K562 treated with DMSO at 1 percent for 12 hours (cell line): ENCODE data around the gene USP28. TPM values are rescaled to one million over a fixed set of nuclear protein-coding genes. Genes with fewer than 3 reads are reported as not detected.

Experiments
- total RNA-seq: library from RNA; unstranded; fragments of 300-600 nt; gene quantifications from 2 replicates; pipeline ENCODE4 v1.2.3, GENCODE V29; 2022; ENCODE audit not compliant: insufficient read depth

Gene USP28
- total RNA-seq, result 8.2 and 15.8 TPM in 2 replicates

DNA sequence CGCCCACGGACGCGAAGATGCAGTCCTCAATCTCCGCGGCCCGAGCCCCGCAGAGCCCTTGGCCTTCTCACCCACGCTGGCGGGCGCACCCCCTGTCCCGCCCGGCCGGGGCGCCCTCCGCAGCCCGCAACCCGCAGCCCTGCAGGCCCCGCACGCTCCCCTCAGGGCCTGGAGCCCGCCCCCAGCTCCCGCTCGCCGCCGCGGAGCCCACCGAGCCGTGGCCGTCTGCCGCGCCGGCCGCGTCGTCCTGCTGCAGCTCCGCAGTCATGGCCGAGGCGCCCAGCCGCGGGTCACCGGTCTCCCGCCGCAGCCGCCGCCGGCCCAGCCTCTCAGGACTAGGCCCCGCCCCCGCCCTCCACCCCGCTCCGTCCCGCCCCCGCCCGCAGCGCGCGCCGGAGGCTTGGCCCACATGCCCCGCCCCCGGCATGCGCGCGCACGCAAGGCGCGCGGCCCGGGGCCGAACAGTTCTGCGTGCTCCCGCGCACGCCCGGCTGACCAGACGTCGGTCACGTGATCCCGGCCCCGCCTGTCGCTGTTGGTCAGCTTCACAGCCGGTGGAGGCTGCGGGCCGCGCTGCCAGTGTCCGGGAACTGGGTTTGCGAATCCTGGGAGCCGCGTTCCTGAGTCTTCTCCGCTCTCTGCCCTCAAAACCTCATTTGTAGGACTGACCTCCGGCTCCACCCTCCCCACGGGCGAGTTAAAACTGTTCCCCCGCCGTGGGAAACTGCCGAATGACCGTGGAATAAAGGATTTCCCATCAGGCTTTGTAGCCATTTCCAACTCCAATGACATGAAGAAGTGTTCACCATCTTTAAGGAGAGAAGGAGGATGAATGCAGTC lies at the start of gene USP28:
Gene USP28 (minus strand): TSS at position 339 of the 840 bp plus-strand sequence. CDS start 71 bp downstream, at position 268.

GRCh38 chr11:113904379-113905101 lies 29.2 kb upstream of the USP28 start, which contains the start of gene HTR3B:
HTR3B (plus strand) TSS chr11:113904796; CDS start chr11:113904934, 138 bp downstream.

GRCh38 chr11:113779496-113779895 lies 95.9 kb downstream of the USP28 start, which contains the start of gene CLDN25:
CLDN25 (plus strand) TSS chr11:113779796; CDS start chr11:113779796, 0 bp downstream.

GRCh38 chr11:113773416-113774173 lies 101.8 kb downstream of the USP28 start, which contains the start of gene ZW10:
ZW10 (minus strand) TSS chr11:113773692; CDS start chr11:113773666, 26 bp downstream.

Other genes with a start within 250 kb of the USP28 start
- not detected in 2 replicates for gene TMPRSS5, start 169.3 kb downstream of the USP28 start, total RNA-seq
- 8.4 and 19.5 TPM in 2 replicates for gene ZW10, start 101.9 kb downstream of the USP28 start, total RNA-seq
- not detected in 2 replicates for gene CLDN25, start 95.8 kb downstream of the USP28 start, total RNA-seq
- not detected in 2 replicates for gene HTR3B, start 29.2 kb upstream of the USP28 start, total RNA-seq
- not detected in 2 replicates for gene HTR3A, start 99.5 kb upstream of the USP28 start, total RNA-seq
- gene ZBTB16, start 184.1 kb upstream of the USP28 start, total RNA-seq, result not detected in 2 replicates